HL-60/S4 treated with retinoic acid at 250 ng/mL for 4 days and 3 days (cell line): Measurements from ENCODE around the gene KIF5C.

Source experiments
- in situ Hi-C: fragments of 300-500 bp; cut with MboI; formaldehyde crosslinking; loops from 2 replicates; pipeline ENCODE4 v1.7.0; 2022; ENCODE audit warnings: low sequenced_read_pairs

The KIF5C gene

DNA sequence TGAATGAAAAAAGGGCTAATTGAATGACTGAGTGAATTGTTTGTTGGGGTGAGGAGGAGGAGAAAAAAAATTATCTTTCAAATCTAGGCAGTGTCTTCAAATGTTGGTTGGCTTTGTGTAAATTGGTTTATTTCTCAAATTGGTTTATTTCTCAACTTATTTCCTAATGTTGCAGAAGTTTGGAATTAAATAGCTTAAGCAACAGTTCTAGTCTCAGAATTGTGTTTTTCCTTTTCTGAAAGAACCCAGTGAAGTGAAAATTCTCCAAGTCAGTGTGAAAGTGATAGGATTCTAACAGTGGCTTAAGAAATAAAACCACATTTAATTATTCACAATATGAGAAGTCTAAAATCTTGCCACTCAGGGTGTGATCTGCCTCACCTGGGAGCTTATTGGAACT is 108.9 kb downstream of the KIF5C start:
- in situ Hi-C loops = loop anchor here (25.0 kb wide), 2 partner anchors 422 to 1022 kb away; no protein-coding TSS in a partner anchor

GRCh38 chr2:148984449-148984848 is 109.4 kb downstream of the KIF5C start:
- in situ Hi-C loops = loop anchor here (25.0 kb wide), 2 partner anchors 422 to 1022 kb away; no protein-coding TSS in a partner anchor

- in situ Hi-C loops = loop anchor here (25.0 kb wide), 2 partner anchors 425 to 1025 kb away; no protein-coding TSS in a partner anchor
These were observed 112.3 kb downstream of the KIF5C start for GRCh38 chr2:148987286-148987685.

DNA sequence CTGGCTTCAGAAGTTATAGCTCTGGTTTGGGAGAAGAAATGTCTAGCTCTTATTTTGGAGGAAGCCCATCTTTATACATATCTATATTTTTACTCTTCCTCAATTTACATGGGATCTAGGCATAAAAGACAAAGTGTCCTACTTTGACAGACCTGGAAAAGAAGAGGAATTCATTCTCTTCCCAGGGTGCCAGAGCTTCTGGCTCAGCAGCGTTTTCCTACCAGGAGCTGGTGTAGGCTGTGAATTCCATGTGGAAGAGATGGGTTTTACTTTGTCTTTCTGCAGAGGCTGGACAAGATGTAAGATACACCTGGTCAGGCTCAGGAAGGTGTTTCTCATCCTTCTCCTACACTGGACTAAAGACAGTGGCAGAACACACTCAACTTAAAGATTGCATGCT is 113.3 kb downstream of the KIF5C start:
- in situ Hi-C loops = loop anchor here (25.0 kb wide), 2 partner anchors 426 to 1026 kb away; no protein-coding TSS in a partner anchor

- in situ Hi-C loops = loop anchor here (25.0 kb wide), 2 partner anchors 428 to 1028 kb away; no protein-coding TSS in a partner anchor
These were observed 115.0 kb downstream of the KIF5C start for GRCh38 chr2:148989882-148990493.

DNA sequence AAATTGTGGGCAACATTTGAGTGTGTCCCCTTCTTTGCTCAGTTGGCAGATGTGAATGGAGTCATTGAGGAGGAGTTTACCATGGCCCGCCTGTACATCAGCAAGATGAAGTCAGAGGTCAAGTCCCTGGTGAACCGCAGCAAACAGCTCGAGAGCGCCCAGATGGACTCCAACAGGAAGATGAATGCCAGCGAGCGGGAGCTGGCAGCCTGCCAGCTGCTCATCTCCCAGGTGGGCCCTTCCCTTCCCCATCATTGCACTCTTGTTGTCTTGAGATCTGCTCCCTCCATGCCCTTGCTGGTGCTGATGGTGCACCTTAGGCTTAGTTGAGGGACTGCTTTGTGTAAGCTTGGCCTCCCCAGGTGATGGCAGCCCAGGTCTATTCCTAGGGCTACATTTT is 115.9 kb downstream of the KIF5C start:
- in situ Hi-C loops = loop anchor here (25.0 kb wide), 2 partner anchors 429 to 1029 kb away; no protein-coding TSS in a partner anchor

GRCh38 chr2:148992448-148992847 is 117.4 kb downstream of the KIF5C start:
- in situ Hi-C loops = loop anchor here (25.0 kb wide), 2 partner anchors 430 to 1030 kb away; no protein-coding TSS in a partner anchor

- in situ Hi-C loops = loop anchor here (25.0 kb wide), 2 partner anchors 431 to 1031 kb away; no protein-coding TSS in a partner anchor
These were observed 118.3 kb downstream of the KIF5C start for GRCh38 chr2:148993351-148993750.

- in situ Hi-C loops = loop anchor here (25.0 kb wide), 2 partner anchors 432 to 1032 kb away; no protein-coding TSS in a partner anchor
These were observed 119.3 kb downstream of the KIF5C start for GRCh38 chr2:148994341-148994740.

DNA sequence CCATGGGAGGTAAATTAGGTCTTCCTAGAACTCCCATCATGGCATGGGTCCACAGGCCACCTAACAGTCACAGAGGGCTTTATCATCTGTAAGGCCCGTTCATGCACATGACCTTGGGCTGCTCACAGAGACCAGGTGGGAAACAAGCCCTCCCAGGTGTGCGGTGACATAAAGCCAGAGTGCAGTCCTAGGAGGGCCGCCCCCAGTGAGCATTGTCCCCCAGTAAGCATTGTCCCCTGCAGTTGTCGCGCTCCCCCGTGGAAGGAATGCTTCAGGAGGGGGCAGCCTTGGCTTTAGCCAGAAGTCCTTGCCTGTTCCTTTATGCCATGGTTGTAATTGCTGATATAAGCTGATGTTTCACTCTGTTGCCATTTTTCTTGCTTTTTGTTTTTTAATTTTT is 121.8 kb downstream of the KIF5C start:
- in situ Hi-C loops = loop anchor here (25.0 kb wide), 2 partner anchors 435 to 1035 kb away; no protein-coding TSS in a partner anchor

GRCh38 chr2:148998165-148998830 is 123.3 kb downstream of the KIF5C start:
- in situ Hi-C loops = loop anchor here (25.0 kb wide), 2 partner anchors 436 to 1036 kb away; no protein-coding TSS in a partner anchor

- in situ Hi-C loops = loop anchor here (25.0 kb wide), 2 partner anchors 437 to 1037 kb away; no protein-coding TSS in a partner anchor
These were observed 123.8 kb downstream of the KIF5C start for GRCh38 chr2:148998831-148999200.

DNA sequence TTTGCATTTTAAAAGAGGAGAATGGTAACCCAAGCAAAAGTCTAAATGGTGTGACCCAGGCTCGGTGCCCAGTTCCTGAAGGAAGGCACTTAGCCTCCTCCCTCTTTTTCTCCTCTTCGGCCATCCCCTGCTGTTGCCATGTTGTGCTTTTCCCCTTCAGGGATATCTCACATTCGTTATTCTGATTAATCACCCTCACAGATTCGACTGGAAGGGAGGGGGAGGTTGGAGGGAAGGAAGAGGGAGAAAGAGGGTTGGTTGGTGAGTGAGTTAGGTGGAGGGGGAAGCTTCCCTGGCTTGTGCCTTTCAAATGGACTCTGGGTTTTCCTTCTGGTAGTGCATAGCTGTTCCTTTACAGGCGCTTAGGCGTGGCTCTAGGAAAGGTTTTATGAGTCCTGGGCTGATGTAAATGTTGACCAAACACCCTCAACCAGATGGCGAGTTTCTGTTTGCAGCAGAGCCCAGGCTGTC is 124.5 kb downstream of the KIF5C start:
- in situ Hi-C loops = loop anchor here (25.0 kb wide), 2 partner anchors 437 to 1037 kb away; no protein-coding TSS in a partner anchor

DNA sequence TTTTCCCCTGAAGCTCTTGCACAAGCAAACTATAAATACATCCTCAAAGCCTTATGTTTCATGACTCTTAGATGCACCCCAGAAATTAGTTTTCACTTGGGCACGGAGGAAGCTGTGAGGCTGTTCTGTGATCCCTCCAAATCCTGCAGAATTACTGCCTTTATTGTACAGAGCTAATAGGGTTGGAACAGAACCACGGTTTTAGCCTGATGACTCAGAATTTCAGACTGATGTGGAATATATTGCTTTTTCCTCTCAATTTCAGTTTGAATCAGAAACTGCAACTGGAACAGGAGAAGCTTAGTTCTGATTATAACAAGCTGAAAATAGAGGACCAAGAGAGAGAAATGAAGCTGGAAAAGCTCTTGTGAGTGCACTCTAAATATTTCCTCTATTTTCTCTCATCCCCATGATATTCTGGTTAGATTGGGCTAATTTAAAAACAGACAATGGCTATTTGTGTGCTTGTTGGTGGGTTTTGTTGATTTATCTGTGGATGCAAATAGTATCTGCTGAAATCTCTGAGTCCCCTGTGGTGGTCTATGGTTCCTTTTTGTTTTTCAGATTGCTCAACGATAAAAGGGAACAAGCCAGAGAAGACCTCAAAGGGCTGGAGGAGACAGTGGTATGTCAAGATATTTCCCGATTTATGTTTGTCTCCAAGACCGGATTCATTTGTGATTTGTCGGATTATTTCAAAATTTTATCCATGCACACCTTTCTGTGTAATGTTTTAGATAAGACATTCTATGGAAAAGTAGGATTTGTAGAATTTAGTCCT is 125.3 kb downstream of the KIF5C start:
- in situ Hi-C loops = no loop called here

GRCh38 chr2:149001496-149001895 is 126.5 kb downstream of the KIF5C start:
- in situ Hi-C loops = no loop called here

DNA sequence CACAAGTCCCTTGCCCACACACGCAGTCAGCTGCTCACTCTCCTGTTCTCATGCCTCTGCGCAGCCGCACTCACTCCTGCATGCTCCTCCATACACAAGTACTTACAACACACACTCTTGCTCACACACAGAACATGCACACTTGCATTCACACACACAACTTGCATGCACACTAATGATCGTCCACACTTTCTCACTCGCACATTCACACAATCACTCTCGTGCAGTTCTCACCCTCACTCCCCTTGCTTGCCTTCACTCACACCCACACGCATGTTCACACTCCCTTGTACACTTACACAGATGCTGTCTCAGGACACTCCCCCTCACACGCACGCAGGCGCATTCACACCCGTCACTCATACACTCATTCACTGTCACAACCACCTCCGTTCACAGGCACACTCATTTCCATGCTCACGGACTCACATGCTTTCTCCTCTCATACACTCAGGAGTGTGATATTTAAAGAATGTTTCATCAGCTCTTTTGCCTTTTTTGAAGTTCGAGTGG is 127.4 kb downstream of the KIF5C start:
- in situ Hi-C loops = no loop called here

- in situ Hi-C loops = no loop called here
These were observed 128.1 kb downstream of the KIF5C start for GRCh38 chr2:149002891-149003740.

DNA sequence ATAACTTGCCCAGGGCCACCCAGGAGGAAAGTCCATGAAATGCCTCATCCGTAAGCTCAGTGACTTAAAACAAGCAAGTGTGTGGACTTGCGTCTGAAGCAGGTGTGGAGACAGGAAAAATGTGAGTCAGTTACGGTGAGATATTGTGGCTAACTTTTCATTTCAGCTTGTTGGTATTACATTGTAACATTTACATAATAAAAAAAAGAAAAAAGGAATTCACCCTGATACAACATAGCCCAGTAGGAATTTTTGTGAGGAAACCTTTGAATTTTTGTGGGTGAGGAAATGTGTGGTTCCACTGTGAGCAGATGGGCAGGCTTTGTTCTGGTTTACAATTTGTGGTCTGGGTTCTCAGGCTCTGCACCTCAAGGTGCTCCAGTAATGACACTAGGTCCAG is 129.8 kb downstream of the KIF5C start:
- in situ Hi-C loops = no loop called here

DNA sequence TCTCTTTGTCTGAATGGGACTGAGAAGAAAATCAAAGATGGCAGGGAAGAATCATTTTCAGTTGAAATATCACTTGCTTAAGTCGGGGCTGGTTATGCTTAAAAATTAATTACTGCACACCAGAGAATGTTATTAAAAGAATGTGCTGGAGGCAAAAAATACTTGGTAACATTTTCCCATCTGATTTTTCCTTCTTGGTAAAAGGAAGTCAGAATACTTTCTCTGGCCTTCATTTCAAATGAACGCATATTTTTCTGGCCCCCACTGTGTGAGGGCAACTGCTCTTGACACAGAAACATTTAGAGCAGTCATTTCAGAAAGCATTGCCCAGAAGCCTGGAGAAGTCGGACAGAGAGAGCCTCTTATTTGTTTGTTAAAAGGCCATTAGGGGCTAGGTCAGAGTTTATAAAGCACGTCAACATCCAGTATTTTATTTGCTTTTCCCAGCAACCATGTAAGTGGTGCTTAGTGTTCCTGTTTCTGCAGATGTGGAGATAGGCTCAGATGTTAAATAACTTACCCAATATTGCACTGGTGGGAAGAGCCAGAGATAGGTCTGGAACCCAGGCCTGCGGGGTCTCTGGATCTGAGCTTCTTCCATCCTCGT is 130.5 kb downstream of the KIF5C start:
- in situ Hi-C loops = no loop called here
